Stimulated activated CD4-positive, alpha-beta T cell treated with anti-CD3 and anti-CD28 coated beads, Interleukin-1b, Interleukin-23, amount 100 ng/mL, for 1 hour (primary cell): ENCODE results near the gene ACTRT2.

Experiments used
- DNase-seq, 2 donors: peaks; one replicate each; pipeline ENCODE4 v3.0.0-alpha.2; 2020; ENCODE audit warnings: low read depth in 2 of 2

The ACTRT2 gene

GRCh38 chr1:3021233-3021671 is at the start of gene ACTRT2:
ACTRT2 (plus strand) TSS chr1:3021467; CDS start chr1:3021687, 220 bp downstream.
- DNase-seq, result no peak

GRCh38 chr1:2971609-2972008 is 49.7 kb upstream of the ACTRT2 start:
- no peak for DNase-seq

GRCh38 chr1:2972011-2972878 is 49.0 kb upstream of the ACTRT2 start:
- no peak for DNase-seq

GRCh38 chr1:2972879-2973575 is 48.2 kb upstream of the ACTRT2 start:
- no peak for DNase-seq

GRCh38 chr1:2973601-2974593 is 47.4 kb upstream of the ACTRT2 start:
- no peak for DNase-seq

- no peak for DNase-seq
Measured at GRCh38 chr1:2974701-2975301, 46.5 kb upstream of the ACTRT2 start.

- no peak for DNase-seq
Measured at GRCh38 chr1:2975466-2976179, 45.6 kb upstream of the ACTRT2 start.

GRCh38 chr1:2976180-2976562 is 45.1 kb upstream of the ACTRT2 start:
- no peak for DNase-seq

- no peak for DNase-seq
Measured at GRCh38 chr1:2977886-2978611, 43.2 kb upstream of the ACTRT2 start.

GRCh38 chr1:2978691-2979190 is 42.5 kb upstream of the ACTRT2 start:
- DNase-seq, result no peak

GRCh38 chr1:2979191-2980072 is 41.8 kb upstream of the ACTRT2 start:
- DNase-seq, result no peak

- no peak for DNase-seq
Measured at GRCh38 chr1:2980073-2980791, 41.0 kb upstream of the ACTRT2 start.

GRCh38 chr1:2980849-2981248 is 40.4 kb upstream of the ACTRT2 start:
- DNase-seq, result no peak

GRCh38 chr1:2981388-2981787 is 39.9 kb upstream of the ACTRT2 start:
- DNase-seq, result no peak

GRCh38 chr1:2981981-2982614 is 39.2 kb upstream of the ACTRT2 start:
- DNase-seq, result no peak

- DNase-seq, result no peak
Measured at GRCh38 chr1:2982615-2983318, 38.5 kb upstream of the ACTRT2 start.

- no peak for DNase-seq
Measured at GRCh38 chr1:2983319-2983705, 38.0 kb upstream of the ACTRT2 start.
